Measurements from ENCODE around the gene KIAA1958.
A peak's percentile ranks its signal among the peaks of the same experiment; 100 is the strongest.

KIAA1958 gene

GRCh38 chr9:112486221-112487007 lies at the start of gene KIAA1958:
TSS of gene KIAA1958 (plus strand) at chr9:112486827. CDS start at chr9:112574081, 87,254 bp downstream.
- peak; percentile 77 for DNase-seq

GRCh38 chr9:112437406-112437805 lies 49.2 kb upstream of the KIAA1958 start:
- DNase-seq: no peak

DNA sequence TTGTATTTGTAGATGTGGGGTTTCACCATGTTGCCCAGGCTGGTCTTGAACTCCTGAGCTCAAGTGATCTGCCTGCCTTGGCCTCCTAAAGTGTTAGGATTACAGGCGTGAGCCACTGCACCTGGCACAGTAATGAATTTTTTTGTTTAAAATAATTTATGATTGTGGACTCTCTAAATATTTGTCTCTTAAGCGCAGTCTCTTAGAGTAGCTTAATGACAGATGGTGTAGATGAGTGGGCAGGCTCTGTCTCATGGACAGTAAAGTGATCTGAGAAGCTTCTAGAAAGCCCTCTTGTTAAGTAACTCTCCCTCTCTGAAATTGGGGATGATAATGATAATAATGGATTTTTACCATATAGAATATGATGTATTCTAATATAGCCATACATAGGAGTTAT lies 47.5 kb upstream of the KIAA1958 start:
- DNase-seq: no peak

GRCh38 chr9:112439825-112440224 lies 46.8 kb upstream of the KIAA1958 start:
- no peak for DNase-seq

DNA sequence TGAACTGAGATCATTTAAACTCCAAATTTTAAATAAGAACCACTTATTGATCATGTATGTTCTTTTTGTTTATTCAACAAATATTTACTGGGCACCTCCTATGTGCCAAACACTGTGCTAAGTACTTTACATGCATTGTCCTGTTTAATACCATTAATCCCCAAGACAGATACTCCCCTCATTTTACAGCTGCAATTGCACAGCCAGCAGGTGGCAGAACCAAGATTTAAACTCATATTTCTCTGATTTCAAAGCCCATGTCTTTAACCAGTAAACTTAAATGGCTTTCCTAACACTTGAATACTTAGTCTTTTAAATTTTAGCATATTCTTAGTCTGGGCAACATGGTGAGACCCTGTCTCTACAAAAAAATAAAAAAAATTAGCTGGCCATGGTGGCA lies 43.4 kb upstream of the KIAA1958 start:
- DNase-seq: no peak

DNA sequence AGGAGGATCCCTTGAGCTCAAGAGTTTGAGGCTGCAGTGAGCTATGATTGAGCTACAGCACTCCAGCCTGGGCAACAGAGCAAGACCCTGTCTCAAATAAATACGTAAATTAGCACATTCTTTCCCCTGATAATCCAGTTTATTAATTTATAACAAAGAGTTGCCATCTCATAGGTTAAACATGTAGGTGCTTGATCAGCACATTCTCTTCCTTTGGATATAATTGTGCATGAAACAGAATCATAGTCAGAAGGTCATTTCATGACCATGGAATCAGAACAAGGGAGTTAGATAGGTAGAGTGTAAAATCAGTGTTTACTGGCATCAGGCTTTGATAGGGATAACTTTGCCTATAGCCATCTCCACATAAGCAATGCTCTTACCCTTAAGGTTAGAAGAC lies 43.0 kb upstream of the KIAA1958 start:
- DNase-seq: no peak

DNA sequence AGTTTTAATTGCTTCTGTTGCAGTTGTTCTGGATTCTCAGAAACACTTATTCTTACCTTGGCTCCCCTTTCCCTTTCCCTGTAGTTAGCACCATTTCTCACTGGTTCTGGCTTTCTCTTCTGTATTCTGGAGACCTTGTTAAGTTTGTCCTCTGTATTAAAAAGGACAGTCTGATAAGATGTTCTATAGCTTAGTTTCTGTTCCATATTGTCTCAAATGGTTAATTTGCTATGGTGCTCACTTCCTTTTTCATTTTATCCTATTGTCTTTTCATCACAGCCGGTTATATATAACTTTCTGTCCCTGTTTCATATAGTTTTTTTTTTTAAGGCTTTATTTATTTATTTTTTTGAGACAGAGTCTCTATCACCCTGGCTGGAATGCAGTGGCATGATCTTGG lies 41.4 kb upstream of the KIAA1958 start:
- no peak for DNase-seq

DNA sequence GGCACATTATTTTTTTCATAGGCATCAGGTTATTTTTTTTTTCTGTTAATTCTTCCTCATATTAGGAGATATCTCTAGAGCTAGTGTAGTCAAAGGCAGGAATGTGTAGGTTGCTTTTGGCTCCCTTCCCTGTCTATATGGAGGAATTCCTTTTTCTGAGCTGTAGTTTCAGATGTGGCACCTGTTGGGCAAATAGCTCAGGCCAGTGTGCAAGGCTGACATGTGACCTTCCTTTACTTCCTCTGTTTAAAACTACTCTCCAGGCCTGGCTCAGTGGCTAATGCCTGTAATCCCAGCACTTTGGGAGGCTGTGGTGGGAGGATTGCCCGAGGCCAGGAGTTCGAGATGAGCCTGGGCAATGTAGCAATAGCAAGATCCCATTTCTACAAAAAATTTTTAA lies 40.5 kb upstream of the KIAA1958 start:
- DNase-seq: no peak

- DNase-seq: no peak
These were observed 40.1 kb upstream of the KIAA1958 start for GRCh38 chr9:112446526-112446925.

GRCh38 chr9:112447283-112447761 lies 39.3 kb upstream of the KIAA1958 start:
- DNase-seq: no peak

- DNase-seq: no peak
These were observed 23.8 kb upstream of the KIAA1958 start for GRCh38 chr9:112462855-112463254.

DNA sequence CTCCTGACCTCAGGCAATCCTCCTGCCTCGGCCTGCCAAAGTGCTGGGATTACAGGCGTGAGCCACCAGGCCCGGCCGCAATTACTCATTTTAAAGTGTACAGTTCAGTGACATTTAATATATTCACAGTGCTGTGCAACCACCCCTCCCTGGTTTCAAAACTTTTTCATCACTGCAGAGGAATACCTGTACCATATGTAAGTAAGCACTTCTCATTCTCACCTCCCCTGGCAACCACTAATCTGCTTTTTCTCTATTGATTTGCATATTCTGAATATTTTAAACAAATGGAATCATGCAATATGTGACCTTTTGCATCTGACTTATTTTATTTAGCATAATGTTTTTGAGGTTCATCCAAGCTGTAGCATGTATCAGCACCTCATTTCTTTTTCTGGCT lies 21.3 kb upstream of the KIAA1958 start:
- no peak for DNase-seq

DNA sequence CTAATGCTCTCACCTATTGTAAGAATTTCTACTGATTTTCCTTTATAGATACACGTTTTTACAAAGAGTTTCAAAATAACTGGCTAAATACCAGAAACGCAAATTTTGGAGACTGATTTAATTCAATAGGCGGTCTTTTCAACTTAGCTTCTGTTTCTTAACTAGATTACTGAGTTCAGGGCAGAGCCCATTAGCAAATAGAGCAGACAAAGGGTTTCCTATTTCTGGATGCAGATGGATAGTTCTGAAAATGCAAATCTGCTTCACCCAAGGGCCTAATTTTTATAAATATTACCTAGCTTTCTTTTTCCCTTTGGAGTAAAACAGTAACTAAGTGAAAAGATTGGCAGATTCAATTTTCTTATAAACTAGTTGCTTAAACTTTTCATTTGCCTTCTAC lies 13.6 kb upstream of the KIAA1958 start:
- DNase-seq: no peak

- DNase-seq: no peak
These were observed 12.6 kb upstream of the KIAA1958 start for GRCh38 chr9:112473986-112474385.

- no peak for DNase-seq
These were observed 11.3 kb upstream of the KIAA1958 start for GRCh38 chr9:112475318-112475717.

GRCh38 chr9:112477330-112477729 lies 9.3 kb upstream of the KIAA1958 start:
- no peak for DNase-seq

GRCh38 chr9:112479221-112479620 lies 7.4 kb upstream of the KIAA1958 start:
- DNase-seq: no peak

DNA sequence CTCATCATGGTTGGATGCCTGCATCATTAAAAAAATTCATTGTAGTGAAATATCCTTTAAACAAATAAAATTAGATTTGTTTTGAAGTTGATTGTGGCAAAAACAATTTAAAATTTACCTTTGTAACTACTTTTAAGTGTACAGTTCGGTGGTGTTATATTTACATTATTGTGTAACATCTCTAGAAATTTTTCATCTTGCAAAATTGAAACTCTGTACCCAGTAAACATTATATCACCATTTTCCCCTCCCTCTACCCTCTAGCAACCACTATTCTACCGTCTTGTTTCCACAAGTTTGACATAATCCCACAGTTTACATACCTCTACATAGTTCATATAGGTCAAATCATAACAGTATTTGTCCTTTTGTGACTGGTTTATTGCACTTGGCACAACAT lies 2.0 kb upstream of the KIAA1958 start:
- no peak for DNase-seq

DNA sequence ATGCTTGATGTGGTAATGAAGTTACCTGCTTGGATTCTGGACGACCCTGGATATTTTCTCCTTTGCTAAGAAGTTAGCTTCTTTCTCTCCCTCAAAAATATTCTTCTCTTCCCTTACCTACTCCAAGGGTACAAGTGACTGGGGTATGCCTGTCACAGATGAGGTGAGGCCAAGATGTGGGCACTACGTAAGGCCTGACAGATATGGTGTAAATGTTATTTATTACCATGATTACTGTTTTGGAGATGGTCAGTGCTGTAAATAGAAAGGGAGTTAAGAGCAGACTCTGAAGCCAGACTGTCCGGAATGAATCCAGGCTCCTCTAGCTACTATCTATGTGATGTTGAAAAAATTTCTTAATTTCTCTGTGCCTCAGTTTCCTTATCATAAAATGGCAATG lies 1.1 kb upstream of the KIAA1958 start:
- DNase-seq: no peak

- no peak for DNase-seq
These were observed 576 bp downstream of the KIAA1958 start for GRCh38 chr9:112487008-112487798.

DNA sequence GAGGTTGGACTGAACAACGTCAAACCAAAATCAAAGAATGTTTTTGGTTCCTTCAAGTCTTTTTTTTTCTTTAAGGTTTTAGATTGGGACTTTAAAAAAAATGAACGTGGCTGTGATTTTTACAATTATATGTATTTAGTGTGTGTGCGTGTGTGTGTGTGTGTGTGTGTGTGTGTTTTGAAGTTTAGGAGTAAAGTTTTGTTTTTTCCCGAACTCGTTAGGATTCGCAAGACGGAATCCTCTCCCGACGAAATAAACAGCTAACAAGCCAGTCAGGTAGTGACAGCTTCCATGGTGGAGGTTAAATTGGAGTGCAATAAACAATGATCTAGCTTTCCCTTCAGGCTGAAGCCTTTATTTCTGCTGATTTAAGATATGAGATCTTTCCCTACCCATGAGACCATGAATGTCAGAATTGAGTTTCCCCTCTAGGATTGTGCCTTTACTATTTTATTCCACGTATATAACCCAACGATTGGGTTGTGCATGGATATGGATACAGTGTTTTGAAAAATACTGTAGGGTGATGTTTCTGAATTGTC lies 1.2 kb downstream of the KIAA1958 start:
- DNase-seq: no peak

DNA sequence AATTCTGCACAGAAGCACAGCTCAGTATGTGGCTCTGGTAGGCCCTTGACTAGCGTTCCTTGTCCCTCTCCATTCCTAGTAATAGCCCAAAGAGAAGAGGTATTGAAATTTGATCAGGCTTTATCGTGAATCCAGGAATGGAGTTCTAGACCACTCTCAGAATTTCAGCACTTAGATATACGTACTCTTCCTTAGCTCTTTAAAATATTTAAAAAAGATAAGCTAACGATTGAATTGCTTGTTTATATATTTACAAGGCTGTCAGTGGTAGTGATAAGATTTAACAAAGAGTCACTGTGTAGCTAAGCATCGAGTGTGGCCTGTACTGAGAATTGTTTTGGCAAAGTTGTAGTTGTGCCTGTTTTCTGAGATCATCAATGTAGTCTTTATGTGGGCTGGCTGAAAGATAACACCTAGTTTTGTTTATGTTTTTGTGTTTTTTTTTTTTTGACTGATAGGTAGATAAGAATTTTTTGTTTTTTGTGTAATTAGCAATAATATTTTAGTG lies 2.5 kb downstream of the KIAA1958 start:
- DNase-seq: no peak

GRCh38 chr9:112489876-112490666 lies 3.4 kb downstream of the KIAA1958 start:
- DNase-seq: no peak

Measured in GDM1 (cell line).